Measurements from ENCODE around the gene LRRC27. TPM values are rescaled to one million over a fixed set of nuclear protein-coding genes. Genes with fewer than 3 reads are reported as not detected.

Gene LRRC27
- total RNA-seq, 4 donors from 2014 or later = 5.1 to 22.3 (median 18.5) TPM

DNA sequence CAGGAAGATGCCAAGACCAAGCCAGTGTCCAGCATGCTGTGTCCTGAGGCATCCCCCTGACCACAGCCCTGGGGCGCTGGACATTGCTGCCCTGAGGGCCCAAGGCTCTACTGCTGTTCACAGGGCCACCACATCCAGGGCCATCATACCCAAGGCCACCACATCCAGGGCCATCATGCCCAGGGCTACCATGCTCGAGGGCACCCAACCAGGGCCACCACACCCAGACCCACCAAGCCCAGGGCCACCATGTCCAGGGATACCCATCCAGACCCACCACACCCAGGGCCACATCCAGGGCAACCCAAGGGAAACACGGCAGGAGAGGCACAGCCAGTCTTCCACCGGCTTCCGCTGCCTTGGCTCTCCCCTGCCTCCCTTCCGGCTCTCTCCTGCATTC is 41.4 kb upstream of the LRRC27 start:
- H3K36me3 ChIP-seq = no peaks in the 10 kb centered on the region
- no peaks in the 10 kb centered on the region for H3K4me1 ChIP-seq
- H3K27ac ChIP-seq = no peak overlapping the region
- no peaks in the 10 kb centered on the region for H3K9me3 ChIP-seq
- peak in 1 of 3 donors; percentile 14 for DNase-seq
- no peaks in the 10 kb centered on the region for H3K27me3 ChIP-seq
- TF ChIP-seq, protein P1, sequence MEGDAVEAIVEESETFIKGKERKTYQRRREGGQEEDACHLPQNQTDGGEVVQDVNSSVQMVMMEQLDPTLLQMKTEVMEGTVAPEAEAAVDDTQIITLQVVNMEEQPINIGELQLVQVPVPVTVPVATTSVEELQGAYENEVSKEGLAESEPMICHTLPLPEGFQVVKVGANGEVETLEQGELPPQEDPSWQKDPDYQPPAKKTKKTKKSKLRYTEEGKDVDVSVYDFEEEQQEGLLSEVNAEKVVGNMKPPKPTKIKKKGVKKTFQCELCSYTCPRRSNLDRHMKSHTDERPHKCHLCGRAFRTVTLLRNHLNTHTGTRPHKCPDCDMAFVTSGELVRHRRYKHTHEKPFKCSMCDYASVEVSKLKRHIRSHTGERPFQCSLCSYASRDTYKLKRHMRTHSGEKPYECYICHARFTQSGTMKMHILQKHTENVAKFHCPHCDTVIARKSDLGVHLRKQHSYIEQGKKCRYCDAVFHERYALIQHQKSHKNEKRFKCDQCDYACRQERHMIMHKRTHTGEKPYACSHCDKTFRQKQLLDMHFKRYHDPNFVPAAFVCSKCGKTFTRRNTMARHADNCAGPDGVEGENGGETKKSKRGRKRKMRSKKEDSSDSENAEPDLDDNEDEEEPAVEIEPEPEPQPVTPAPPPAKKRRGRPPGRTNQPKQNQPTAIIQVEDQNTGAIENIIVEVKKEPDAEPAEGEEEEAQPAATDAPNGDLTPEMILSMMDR (IDR thresholded peaks at IDR 0.05) = no peak
- TF ChIP-seq POLR2A (IDR thresholded peaks at IDR 0.05) = no peak
- no peak overlapping the region for H3K4me3 ChIP-seq

DNA sequence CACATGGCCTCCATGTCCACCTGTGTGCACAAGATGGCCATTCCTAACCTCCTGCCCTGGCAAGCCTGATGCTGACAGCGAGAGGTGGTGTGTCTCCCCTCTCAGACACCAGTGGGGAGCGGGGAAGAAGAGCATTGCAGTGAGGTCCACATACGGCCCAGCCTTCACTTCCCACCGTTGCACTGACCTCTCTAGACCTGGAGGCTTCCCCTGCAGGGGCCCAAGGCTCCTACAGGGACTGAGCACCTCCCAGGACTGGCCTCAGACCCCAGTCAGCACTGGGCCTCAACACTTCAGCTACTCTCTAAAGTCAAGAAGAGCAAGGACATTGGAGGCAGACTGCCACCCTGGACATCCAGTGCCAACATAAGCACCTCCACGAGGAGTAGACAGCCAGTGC is 40.2 kb upstream of the LRRC27 start:
- peak in 1 of 3 donors; percentile 46 for DNase-seq
- Histone ChIP-seq H3K4me3 (no peak overlapping the region), H3K9me3 (no peaks in the 10 kb centered on the region), H3K27me3 (no peaks in the 10 kb centered on the region), H3K36me3 (no peaks in the 10 kb centered on the region), H3K27ac (no peak overlapping the region), H3K4me1 (no peaks in the 10 kb centered on the region)
- TF ChIP-seq POLR2A (IDR thresholded peaks at IDR 0.05) = no peak
- TF ChIP-seq, protein P1 (IDR thresholded peaks at IDR 0.05) = no peak

DNA sequence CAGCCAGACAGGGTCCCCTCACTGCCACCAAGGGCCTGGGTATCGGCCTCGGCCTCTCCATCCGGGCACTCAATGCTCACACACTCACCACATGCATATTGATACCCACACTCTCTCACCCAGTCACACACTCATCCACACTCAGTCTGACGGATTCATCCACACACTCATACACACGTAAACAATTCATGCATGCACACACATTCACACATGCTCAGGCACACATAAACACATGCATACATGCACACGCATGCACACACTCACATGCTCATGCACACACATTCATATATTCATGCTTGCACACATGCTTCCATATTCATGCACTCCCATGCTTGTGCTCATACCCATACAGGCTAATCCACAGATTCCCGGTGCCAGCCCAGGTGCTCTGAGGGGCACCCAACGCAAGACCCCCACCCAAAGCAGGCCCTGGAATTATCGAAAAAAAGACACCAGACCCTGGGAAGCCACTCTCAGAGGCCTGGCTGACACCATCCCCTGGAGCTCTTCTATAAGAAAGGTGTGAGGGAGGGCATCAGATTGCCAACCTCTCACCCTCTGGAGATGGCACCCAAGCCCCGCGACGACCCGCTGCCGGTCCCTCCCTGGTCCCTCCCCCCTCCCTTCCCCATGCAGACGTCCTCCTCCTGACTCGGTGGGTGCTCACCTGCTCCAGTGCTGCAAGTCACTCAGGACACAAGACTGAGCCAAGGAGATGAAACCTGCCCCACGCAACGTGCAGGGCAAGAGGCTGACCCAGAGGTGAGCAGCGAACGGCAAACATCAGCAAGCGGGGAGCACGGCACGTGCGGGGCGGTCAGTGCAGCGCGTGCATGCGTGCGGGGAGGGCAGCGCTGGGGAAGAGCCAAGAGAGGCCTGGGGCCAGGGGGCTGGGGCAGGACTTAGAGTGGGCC is 39.4 kb upstream of the LRRC27 start:
- DNase-seq = peak in 1 of 3 donors; percentile 23
- no peak overlapping the region for H3K27ac ChIP-seq
- H3K9me3 ChIP-seq = no peaks in the 10 kb centered on the region
- H3K4me3 ChIP-seq = no peak overlapping the region
- H3K36me3 ChIP-seq = no peaks in the 10 kb centered on the region
- no peaks in the 10 kb centered on the region for H3K4me1 ChIP-seq
- no peaks in the 10 kb centered on the region for H3K27me3 ChIP-seq
- TF ChIP-seq, protein P1 (IDR thresholded peaks at IDR 0.05) = no peak
- no peak for TF ChIP-seq POLR2A (IDR thresholded peaks at IDR 0.05)

DNA sequence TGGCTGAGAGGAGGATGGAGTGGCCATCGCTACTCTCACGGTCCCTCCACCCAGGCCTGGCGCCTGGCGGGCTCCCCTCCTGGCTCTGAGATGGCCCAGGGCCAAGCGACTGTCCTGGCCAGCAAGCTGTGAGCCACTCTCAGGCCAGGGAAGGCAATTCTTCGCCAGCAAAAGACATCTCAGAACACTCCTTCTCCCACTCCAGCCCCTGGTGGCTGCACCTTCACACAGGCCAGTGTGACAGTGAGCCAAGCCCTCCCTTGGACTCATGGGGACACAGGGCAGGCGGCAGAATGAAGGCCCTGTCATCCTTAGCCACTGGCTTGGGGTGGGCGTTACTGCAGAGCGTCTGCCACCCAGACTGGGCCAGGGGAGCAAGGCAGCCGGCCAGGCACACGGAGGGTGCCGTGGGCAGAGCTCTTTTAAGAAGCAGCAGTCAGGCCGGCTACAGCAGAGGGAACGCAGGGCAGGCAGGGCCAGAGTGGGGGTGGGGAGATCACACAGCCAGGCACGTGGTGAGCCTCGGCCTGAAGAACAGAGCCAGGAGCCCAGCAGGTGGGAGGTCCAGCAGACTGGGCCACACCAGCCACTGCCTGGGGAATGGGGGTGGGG is 38.7 kb upstream of the LRRC27 start:
- H3K27me3 ChIP-seq = no peaks in the 10 kb centered on the region
- DNase-seq = peak in 1 of 3 donors; percentile 32
- H3K4me1 ChIP-seq = no peaks in the 10 kb centered on the region
- no peaks in the 10 kb centered on the region for H3K9me3 ChIP-seq
- no peak overlapping the region for H3K4me3 ChIP-seq
- no peaks in the 10 kb centered on the region for H3K36me3 ChIP-seq
- no peak overlapping the region for H3K27ac ChIP-seq
- TF ChIP-seq, protein P1 (IDR thresholded peaks at IDR 0.05) = no peak
- no peak for TF ChIP-seq POLR2A (IDR thresholded peaks at IDR 0.05)

DNA sequence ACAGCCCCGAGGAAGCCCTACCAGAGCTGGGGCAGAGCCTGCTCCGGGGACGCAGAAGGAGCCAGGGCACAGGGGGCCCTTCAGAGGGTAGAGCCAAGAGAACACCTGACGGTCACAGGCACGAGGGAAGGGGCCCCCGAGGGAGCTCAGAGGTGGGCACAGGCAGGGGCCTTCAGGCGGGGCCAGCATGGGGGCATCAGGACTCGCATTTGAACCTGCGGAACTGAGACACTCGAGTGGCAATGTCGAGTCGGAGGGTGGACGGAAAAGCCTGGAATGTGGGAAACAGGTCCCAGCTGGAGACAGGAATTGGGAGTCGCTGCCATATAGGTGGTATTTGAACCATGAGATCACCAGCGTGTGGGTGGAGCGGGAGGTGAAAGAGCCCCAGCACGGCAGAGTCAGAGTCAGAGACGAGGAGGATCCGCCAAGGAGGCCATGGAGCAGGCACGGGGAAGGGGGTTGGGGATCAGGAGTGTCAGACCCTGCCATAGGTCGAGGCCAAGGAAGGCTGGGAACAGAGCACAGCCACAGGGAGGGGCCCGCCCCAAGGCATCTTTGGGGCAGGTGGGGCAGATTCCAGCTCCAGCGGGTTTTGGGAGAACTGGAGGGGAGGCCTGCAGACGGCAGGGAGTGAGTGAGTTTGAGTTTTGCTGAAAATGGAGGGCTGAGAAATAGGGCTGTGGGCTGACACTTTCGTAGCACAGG is 38.0 kb upstream of the LRRC27 start:
- DNase-seq = peak in 2 of 3 donors; percentile 27 to 42
- H3K27ac ChIP-seq = no peak overlapping the region
- H3K4me3 ChIP-seq = no peak overlapping the region
- no peaks in the 10 kb centered on the region for H3K9me3 ChIP-seq
- no peaks in the 10 kb centered on the region for H3K27me3 ChIP-seq
- no peaks in the 10 kb centered on the region for H3K36me3 ChIP-seq
- no peaks in the 10 kb centered on the region for H3K4me1 ChIP-seq
- TF ChIP-seq POLR2A (IDR thresholded peaks at IDR 0.05) = no peak
- TF ChIP-seq, protein P1 (IDR thresholded peaks at IDR 0.05) = no peak

Measured in Peyer's patch (tissue), 4 donors.